Muscle layer of duodenum (tissue), 2 donors: Measurements from ENCODE around the gene FOXM1.

Experiments
- H3K27ac ChIP-seq: one replicate; pipeline ENCODE4 v1.7.0; 2013; ENCODE audit warnings: mild to moderate bottlenecking, low read length
- H3K27me3 ChIP-seq: one replicate; pipeline ENCODE4 v1.7.0; 2013; ENCODE audit warnings: low read depth, mild to moderate bottlenecking, control low read depth, low read length
- H3K36me3 ChIP-seq, 2 donors: one replicate each; pipeline ENCODE4 v1.7.0; 2013; ENCODE audit warnings: low read length in 2 of 2, control low read depth in 1 of 2, mild to moderate bottlenecking in 1 of 2; ENCODE audit not compliant: insufficient read depth in 2 of 2, control insufficient read depth in 1 of 2
- H3K4me1 ChIP-seq, 2 donors: one replicate each; pipeline ENCODE4 v1.7.0; 2013; ENCODE audit warnings: low read length in 2 of 2, mild to moderate bottlenecking in 2 of 2, control low read depth in 1 of 2, moderate library complexity in 1 of 2; ENCODE audit not compliant: insufficient read depth in 2 of 2, control insufficient read depth in 1 of 2
- H3K4me3 ChIP-seq, 2 donors: one replicate each; pipeline ENCODE4 v1.7.0; 2013; ENCODE audit warnings: low read length in 2 of 2, low read depth in 1 of 2, mild to moderate bottlenecking in 1 of 2
- H3K9me3 ChIP-seq, 2 donors: one replicate each; pipeline ENCODE4 v1.7.0; 2013; ENCODE audit warnings: low read length in 2 of 2, control low read depth in 1 of 2, mild to moderate bottlenecking in 1 of 2; ENCODE audit not compliant: control insufficient read depth in 1 of 2
- donor health status: healthy.

The FOXM1 gene, protein sequence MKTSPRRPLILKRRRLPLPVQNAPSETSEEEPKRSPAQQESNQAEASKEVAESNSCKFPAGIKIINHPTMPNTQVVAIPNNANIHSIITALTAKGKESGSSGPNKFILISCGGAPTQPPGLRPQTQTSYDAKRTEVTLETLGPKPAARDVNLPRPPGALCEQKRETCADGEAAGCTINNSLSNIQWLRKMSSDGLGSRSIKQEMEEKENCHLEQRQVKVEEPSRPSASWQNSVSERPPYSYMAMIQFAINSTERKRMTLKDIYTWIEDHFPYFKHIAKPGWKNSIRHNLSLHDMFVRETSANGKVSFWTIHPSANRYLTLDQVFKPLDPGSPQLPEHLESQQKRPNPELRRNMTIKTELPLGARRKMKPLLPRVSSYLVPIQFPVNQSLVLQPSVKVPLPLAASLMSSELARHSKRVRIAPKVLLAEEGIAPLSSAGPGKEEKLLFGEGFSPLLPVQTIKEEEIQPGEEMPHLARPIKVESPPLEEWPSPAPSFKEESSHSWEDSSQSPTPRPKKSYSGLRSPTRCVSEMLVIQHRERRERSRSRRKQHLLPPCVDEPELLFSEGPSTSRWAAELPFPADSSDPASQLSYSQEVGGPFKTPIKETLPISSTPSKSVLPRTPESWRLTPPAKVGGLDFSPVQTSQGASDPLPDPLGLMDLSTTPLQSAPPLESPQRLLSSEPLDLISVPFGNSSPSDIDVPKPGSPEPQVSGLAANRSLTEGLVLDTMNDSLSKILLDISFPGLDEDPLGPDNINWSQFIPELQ

DNA sequence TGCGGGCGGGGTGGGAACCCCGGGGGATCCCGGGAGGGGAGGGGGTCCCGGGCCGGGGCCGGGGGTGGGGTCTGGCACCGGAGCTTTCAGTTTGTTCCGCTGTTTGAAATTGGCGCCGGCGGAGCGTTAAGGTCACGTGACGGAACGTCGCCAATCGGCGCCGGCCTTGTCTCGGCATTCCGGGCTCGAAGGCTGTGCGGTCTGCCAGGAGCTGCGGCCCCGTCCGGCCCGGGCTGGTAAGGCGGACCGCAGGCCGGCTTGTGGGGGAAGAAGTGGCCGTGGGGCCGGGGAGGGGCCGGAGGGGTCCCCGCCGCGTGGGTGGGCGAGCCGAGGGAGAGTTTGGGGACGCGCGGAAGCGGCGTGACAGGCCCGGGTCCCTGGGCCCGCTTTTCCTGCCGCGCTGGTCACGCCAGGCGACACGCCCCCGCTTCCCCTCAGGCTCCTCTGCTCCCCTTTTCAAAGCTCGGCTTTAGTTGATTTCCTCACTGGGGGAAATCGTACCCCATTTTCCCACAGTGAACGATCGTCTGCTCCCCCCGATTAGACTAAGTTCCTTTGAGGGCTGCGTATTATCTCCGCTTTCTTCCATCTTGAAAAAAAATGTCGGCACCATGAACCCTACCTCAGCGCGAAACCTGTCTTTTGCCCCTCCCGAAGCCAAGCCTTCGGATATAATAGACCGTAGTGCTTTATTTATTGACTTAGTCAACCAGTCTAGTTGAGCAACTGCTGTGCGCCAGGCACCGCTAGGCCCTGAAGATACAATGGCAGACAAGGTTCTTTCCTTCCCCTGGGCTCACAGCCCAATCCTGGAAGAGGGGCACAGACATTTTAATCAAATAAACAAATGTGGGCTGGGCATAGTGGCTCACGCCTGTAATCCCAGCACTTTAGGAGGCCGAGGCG is at the start of gene FOXM1, which contains the start of gene RHNO1:
Gene FOXM1 (minus strand): TSS at position 128 of the 906 bp plus-strand sequence. CDS start 2,696 bp downstream, outside the sequence.
Gene RHNO1 (plus strand): TSS at position 177 of the 906 bp plus-strand sequence. CDS start 8,144 bp downstream, outside the sequence.
- no peaks in the 10 kb centered on the region for H3K27me3 ChIP-seq
- no peaks in the 10 kb centered on the region for H3K9me3 ChIP-seq

DNA sequence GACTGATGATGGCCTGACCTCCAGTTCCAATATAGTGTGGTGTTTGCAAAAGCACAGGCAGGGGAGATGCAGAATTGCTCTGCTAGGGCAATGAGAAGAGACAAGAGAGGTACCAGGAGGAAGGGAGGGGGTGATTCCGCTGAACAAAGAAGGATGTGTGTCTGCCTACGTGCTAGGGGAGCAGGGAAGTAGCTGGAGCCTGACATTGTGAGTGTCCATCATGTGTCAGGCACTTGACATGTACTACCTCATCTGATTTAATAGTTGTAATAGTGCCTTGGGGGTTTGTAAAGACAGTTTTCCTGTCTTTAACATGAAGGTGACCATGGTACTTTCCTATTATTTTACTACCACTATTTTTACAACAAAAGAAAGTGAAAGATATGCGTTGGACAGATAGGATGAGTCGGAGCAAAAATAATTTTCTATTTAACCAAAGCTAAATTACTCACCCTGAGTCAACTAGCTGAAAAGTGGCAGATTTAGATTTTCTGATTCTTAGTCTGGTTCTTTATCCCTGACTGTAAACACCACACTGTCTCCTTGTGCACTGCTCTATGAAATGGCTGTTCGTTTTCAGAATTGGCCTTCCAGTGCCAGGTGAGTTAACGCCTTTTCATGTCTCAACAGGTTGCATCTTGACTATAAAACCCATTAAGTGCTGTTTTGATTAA is 48.5 kb upstream of the FOXM1 start:
- Histone ChIP-seq H3K4me3 (no peak overlapping the region), H3K9me3 (no peaks in the 10 kb centered on the region), H3K27me3 (no peaks in the 10 kb centered on the region), H3K4me1 (no peaks in the 10 kb centered on the region), H3K27ac (no peak overlapping the region), H3K36me3 (peaks cover 18 to 44% of the 10 kb centered on the region in 2 donors)

More for the DNA sequence above, at the start of gene FOXM1, which contains the start of gene RHNO1:
- H3K4me1 ChIP-seq = peaks cover 7 to 15% of the 10 kb centered on the region in 2 donors
- peak within 1 kb of the TSS; percentile 99 for H3K27ac ChIP-seq
- H3K36me3 ChIP-seq = no peaks in the 10 kb centered on the region
- peak within 1 kb of the TSS; percentile 94 to 97 for H3K4me3 ChIP-seq

DNA sequence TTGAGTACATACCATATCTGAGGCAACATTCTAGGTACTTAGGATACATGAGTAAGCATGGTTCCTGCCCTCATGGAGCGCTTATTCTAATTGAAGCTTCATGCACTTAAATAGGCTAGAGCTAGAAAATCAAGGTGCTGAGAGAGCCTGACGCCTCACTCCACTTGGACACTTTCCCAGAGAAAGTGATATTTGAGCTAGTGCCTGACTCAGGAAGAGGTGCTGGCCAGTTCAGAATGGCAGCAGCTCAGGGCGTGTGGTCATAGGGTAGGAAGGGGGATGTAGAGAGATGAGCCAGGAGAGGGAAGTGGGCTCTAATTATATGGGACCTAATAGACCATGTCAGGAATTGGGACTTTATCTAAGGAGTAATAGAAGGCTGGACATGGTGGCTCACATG is 47.0 kb upstream of the FOXM1 start:
- no peaks in the 10 kb centered on the region for H3K27me3 ChIP-seq
- no peaks in the 10 kb centered on the region for H3K9me3 ChIP-seq
- no peak overlapping the region for H3K27ac ChIP-seq
- peaks cover 18 to 47% of the 10 kb centered on the region in 2 donors for H3K36me3 ChIP-seq
- H3K4me1 ChIP-seq = no peaks in the 10 kb centered on the region
- no peak overlapping the region for H3K4me3 ChIP-seq

DNA sequence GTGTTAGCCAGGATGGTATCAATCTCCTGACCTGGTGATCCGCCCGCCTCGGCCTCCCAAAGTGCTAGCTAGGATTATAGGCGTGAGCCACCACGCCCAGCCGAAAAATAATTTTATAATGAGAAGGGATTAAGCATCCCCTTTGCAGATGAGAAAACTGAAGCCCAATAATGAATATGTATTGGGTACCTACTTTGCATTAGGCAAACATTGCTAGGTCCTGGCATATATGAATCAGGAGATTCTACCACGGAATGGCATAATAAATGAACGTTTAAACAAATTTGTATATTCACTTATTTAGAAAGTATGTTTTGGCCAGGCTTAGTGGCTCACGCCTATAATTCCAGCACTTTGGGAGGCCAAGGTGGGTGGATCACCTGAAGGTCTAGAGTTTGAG is 46.1 kb upstream of the FOXM1 start:
- Histone ChIP-seq H3K36me3 (peaks cover 18 to 45% of the 10 kb centered on the region in 2 donors), H3K4me3 (no peak overlapping the region), H3K9me3 (no peaks in the 10 kb centered on the region), H3K27me3 (no peaks in the 10 kb centered on the region), H3K4me1 (no peaks in the 10 kb centered on the region), H3K27ac (no peak overlapping the region)

DNA sequence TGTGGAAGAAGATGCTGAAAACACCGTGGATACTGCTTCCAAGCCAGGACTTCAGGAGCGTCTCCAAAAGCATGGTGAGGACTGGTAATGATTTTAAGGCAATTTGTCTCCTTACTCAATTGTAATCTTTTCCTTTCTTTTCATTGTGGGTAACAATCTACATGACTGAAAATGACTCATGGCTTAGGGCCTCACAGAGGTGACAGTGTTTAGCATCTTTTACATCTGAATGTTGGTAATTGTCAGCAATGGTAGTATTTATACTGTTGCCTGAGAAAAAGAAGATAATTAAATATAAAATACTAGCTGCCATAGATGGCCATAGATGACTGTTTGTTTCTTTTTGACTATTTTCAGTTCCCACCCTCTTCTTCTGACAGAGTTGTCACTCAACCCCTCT is 45.4 kb upstream of the FOXM1 start:
- Histone ChIP-seq H3K36me3 (peaks cover 18 to 40% of the 10 kb centered on the region in 2 donors), H3K27me3 (no peaks in the 10 kb centered on the region), H3K4me1 (no peaks in the 10 kb centered on the region), H3K9me3 (no peaks in the 10 kb centered on the region), H3K4me3 (no peak overlapping the region), H3K27ac (no peak overlapping the region)

DNA sequence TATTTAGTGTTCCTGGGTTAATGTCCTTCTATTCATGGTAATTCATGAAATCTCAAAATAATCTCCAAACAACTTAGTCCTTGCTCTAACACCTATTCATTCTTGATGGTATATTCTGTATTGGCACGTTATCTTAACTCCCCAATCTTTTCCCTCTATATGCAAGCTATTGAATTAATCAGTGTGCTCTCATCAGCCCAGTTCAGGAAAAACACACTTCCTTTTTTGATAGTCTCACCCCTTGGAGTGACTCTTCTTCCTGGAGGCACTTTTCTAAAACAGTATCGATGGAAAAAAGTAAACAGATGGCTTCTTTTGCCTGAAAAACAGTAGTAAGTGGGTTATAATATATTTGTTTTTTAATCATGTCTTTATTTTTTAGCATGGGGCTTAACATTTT is 42.3 kb upstream of the FOXM1 start:
- Histone ChIP-seq H3K4me1 (no peaks in the 10 kb centered on the region), H3K4me3 (no peak overlapping the region), H3K36me3 (peaks cover 18 to 42% of the 10 kb centered on the region in 2 donors), H3K27me3 (no peaks in the 10 kb centered on the region), H3K9me3 (no peaks in the 10 kb centered on the region), H3K27ac (no peak overlapping the region)

DNA sequence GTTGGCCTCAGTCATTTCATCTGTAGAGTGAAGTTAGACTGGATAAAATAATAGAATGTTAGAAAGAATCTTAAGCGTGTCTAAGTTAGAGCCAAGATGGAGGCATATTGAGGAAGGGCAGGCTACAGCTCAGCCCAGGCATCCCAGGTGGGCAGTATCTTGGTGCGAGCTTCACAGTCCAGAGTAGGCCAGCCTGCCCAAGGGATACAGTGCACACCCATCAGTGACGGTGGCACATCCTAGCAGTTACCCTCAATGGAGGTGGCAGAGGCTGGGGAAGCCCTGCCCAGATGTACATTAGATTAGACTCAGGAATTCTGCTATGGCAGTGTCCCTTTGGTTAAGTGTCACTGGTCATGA is 35.2 kb upstream of the FOXM1 start:
- no peaks in the 10 kb centered on the region for H3K4me1 ChIP-seq
- H3K4me3 ChIP-seq = no peak overlapping the region
- H3K27ac ChIP-seq = no peak overlapping the region
- peaks cover 13 to 17% of the 10 kb centered on the region in 2 donors for H3K36me3 ChIP-seq
- H3K27me3 ChIP-seq = no peaks in the 10 kb centered on the region
- H3K9me3 ChIP-seq = no peaks in the 10 kb centered on the region

DNA sequence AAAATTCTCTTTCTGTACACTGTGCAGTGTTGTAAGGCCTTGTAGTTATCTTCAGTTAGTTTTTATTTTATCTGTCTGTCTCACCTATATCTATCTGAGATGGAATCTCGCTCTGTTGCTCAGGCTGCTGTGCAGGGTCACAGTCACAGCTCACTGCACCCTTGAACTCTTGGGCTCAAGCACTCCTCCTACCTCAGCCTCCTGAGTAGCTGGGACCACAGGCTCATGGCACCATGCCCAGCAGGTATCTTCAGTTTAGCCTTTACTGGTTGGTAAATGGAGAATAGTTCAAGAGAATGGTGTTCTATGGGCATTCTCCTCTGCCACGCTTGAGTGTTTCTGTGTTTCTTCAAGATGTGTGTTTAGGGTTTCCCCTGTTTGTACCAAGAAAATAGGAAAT is 27.3 kb upstream of the FOXM1 start:
- Histone ChIP-seq H3K9me3 (no peaks in the 10 kb centered on the region), H3K36me3 (no peaks in the 10 kb centered on the region), H3K4me3 (no peak overlapping the region), H3K27me3 (no peaks in the 10 kb centered on the region), H3K27ac (no peak overlapping the region), H3K4me1 (peaks cover 0 to 7% of the 10 kb centered on the region in 2 donors)

DNA sequence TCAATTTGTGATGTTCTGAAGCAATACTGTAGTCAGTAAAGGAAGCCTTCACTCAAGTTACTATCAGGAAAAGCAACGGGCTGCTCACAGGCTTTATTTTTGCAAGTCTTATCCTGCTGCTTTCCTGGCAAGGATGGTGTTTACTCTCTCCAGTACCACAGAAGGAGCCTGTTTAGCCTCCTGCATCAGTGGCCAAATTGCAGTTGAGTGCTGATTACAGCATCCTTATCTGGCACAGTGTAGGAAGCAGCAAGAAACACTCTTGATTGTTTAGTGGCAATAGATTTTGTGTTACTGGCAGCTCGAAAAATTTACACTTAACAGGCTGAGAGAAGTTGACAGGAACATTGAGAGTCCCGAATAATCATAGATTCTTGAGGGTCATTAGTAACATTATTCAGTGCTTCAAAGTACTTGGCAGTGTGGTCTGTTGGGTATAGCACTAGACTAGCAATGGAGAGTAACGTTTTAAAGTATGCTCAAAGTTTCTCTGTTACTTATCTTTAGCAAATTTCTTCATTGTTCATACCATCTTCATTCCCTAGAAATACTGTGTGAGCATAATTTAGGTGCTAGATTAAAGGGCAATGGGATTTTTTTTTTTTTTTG is 25.4 kb upstream of the FOXM1 start:
- H3K4me1 ChIP-seq = peaks cover 0 to 7% of the 10 kb centered on the region in 2 donors
- H3K36me3 ChIP-seq = no peaks in the 10 kb centered on the region
- H3K27ac ChIP-seq = no peak overlapping the region
- H3K4me3 ChIP-seq = no peak overlapping the region
- no peaks in the 10 kb centered on the region for H3K27me3 ChIP-seq
- H3K9me3 ChIP-seq = no peaks in the 10 kb centered on the region

DNA sequence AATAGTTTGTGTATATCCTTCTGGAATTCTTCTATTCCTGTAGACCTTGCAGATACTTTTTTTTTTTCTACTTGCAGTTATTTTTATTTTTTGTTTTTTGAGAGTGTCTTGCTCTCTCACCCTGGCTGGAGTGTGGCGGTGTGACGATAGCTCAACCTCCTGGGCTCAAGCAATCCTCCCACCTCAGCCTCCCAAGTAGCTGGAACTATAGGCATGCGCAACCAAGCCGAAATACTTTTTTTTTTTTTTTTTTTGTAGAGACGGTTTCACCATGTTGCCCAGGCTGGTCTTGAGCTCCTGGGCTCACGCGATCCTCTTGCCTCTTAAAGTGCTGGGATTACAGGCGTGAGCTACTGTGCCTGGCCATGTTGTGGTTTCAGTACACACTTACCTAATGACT is 23.7 kb upstream of the FOXM1 start:
- Histone ChIP-seq H3K9me3 (no peaks in the 10 kb centered on the region), H3K4me3 (no peak overlapping the region), H3K4me1 (peaks cover 0 to 7% of the 10 kb centered on the region in 2 donors), H3K36me3 (no peaks in the 10 kb centered on the region), H3K27ac (no peak overlapping the region), H3K27me3 (no peaks in the 10 kb centered on the region)
